IgD-negative memory B cell (primary cell): ENCODE measurements around the gene GPRC5A. TPM values are rescaled to one million over a fixed set of nuclear protein-coding genes. Genes with fewer than 3 reads are reported as not detected.

Experiments used
- H3K27ac Mint-ChIP-seq, 3 donors: one replicate each; pipeline ENCODE4 v1.8.0; 2020 to 2022; ENCODE audit warnings: mild to moderate bottlenecking in 3 of 3, mixed read lengths in 3 of 3, moderate library complexity in 1 of 3
- H3K27me3 Mint-ChIP-seq: one replicate; pipeline ENCODE4 v1.8.0; 2021; ENCODE audit warnings: mixed read lengths
- H3K36me3 Mint-ChIP-seq: one replicate; pipeline ENCODE4 v1.8.0; 2020; ENCODE audit warnings: mild to moderate bottlenecking, mixed read lengths
- H3K4me1 Mint-ChIP-seq, 3 donors: one replicate each; pipeline ENCODE4 v1.8.0; 2020 to 2022; ENCODE audit warnings: mixed read lengths in 3 of 3, mild to moderate bottlenecking in 1 of 3
- H3K4me3 Mint-ChIP-seq, 4 donors: one replicate each; pipeline ENCODE4 v1.8.0; 2020 to 2022; ENCODE audit warnings: mild to moderate bottlenecking in 4 of 4, mixed read lengths in 4 of 4, moderate library complexity in 3 of 4
- H3K9me3 Mint-ChIP-seq, 3 donors: one replicate each; pipeline ENCODE4 v1.8.0; 2020 to 2021; ENCODE audit warnings: mixed read lengths in 3 of 3, mild to moderate bottlenecking in 1 of 3
- polyA plus RNA-seq: library from polyadenylated mRNA; unstranded; fragments of 300-500 nt; fragmentation: Illumina TruSeq; gene quantifications from one replicate; pipeline ENCODE4 v1.2.3, GENCODE V29; 2021

The GPRC5A gene
- polyA plus RNA-seq, 1 donor from 2014 or later, result not detected

DNA sequence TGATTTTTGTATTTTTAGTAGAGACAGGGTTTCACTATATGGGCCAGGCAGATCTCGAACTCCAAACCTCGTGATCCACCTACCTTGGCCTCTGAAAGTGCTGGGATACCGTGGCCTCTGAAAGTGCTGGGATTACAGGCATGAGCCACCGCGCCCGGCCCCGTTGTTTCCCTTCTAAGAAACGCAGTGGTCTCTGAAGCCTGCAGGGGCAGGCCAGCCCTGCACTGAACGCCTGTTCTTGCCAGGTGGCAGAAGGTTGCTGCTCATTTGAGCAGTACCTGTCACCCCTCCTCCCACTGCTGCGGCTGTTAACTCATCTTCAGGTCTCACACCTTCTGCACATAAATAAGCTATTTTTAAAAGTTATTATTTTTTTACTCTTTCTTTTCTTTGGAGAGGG lies 24.3 kb downstream of the GPRC5A start:
- Mint-ChIP-seq H3K27ac (no peak overlapping the region), H3K27me3 (peaks cover 19% of the 10 kb centered on the region), H3K4me1 (peaks cover 0 to 6% (median 2%) of the 10 kb centered on the region in 3 donors), H3K9me3 (no peaks in the 10 kb centered on the region), H3K4me3 (no peak overlapping the region), H3K36me3 (no peaks in the 10 kb centered on the region)

DNA sequence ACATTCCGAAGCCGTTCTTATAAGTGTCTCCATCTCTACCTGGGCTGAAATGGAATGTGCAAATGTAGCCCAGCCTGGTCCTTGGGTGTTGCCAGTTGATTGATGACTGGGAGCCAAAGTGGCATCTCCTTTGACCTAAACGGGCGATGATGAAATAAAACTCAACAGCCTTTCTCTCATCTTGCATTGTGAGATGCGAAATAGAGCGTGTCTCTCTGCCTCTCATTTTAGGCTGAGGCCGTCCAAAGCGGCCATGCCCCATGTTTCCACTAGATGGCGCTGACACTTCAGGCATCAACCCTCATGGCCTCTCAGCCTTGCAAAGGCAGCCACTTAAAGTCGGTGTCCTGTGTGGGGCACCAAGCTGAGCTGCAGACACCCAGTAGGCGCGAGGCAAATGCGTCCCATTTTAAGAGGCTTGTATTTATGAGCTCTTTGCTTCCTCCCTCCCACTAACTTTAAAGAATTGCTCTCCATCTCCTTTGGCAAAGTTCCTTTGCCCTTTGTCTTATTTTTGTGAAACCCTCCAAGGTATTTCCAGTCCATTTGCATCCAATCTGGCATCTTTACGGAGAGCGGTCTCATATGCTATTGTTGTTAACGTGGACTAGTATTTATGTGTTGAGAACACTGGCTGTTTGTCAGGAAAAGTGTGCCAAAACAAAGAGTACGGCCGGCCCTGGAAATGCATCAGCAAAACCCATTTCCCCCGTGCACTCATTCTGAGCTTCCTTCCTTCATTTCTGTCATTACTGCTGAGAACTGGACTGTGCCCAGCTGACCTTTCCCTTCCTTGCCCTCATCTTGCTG lies 25.0 kb downstream of the GPRC5A start:
- Mint-ChIP-seq H3K4me1 (peaks cover 0 to 6% (median 2%) of the 10 kb centered on the region in 3 donors), H3K4me3 (peak overlapping the region in 1 of 4 donors; percentile 35), H3K27ac (no peak overlapping the region), H3K27me3 (peaks cover 19% of the 10 kb centered on the region), H3K9me3 (no peaks in the 10 kb centered on the region), H3K36me3 (no peaks in the 10 kb centered on the region)

DNA sequence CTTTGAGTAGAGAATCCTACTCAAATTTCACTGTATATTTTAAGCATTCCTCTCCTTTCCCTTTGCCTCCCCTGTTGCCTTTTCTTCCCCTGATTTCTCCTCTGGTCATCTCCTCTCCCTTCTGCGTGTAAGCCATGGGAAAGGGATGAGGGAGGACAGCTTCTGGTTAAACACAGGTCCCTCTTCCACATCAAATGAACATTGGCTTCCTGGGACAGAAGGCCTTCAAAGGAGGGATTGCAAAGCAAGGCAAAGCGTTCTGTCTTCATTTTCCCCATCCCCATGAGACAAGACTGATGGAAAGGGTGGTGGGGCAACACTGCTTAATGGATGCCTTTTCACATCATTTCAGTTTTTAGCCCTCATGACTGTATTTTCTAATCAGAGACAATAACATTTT lies 26.2 kb downstream of the GPRC5A start:
- H3K4me1 Mint-ChIP-seq, result peaks cover 0 to 6% (median 2%) of the 10 kb centered on the region in 3 donors
- H3K27ac Mint-ChIP-seq, result no peak overlapping the region
- no peaks in the 10 kb centered on the region for H3K9me3 Mint-ChIP-seq
- no peak overlapping the region for H3K4me3 Mint-ChIP-seq
- no peaks in the 10 kb centered on the region for H3K36me3 Mint-ChIP-seq
- H3K27me3 Mint-ChIP-seq, result peaks cover 21% of the 10 kb centered on the region

DNA sequence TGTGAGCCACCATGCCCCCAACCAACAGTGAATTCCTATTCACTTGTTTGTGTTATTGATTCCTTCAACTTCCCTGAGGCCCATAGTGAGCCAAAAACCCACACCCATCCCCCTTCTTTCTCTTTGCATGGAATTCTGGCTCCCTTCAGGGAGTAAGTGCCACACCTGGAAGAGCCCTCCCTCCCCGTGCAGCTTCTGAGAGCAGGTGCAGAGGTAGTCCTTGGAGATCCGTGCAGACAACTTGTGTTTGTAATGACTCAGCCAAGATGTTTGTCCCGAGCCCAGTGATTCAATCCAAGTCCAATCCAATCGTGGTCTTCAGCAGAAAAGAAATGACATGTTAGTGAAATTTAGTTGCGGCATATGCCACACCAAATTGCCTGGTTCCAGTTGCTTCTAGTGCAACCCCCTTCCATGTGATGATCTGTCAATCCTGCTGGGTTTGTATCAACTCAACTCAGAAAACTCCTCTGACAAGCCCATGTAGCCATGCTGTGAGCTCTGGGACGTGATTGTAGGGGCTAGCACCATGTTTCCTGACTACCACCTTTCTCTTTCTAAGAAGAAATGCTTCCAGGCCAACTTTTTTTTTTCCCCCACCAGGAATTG lies 27.5 kb downstream of the GPRC5A start:
- H3K4me1 Mint-ChIP-seq, result peaks cover 0 to 6% (median 2%) of the 10 kb centered on the region in 3 donors
- no peaks in the 10 kb centered on the region for H3K36me3 Mint-ChIP-seq
- no peaks in the 10 kb centered on the region for H3K9me3 Mint-ChIP-seq
- peaks cover 21% of the 10 kb centered on the region for H3K27me3 Mint-ChIP-seq
- H3K4me3 Mint-ChIP-seq, result no peak overlapping the region
- no peak overlapping the region for H3K27ac Mint-ChIP-seq

DNA sequence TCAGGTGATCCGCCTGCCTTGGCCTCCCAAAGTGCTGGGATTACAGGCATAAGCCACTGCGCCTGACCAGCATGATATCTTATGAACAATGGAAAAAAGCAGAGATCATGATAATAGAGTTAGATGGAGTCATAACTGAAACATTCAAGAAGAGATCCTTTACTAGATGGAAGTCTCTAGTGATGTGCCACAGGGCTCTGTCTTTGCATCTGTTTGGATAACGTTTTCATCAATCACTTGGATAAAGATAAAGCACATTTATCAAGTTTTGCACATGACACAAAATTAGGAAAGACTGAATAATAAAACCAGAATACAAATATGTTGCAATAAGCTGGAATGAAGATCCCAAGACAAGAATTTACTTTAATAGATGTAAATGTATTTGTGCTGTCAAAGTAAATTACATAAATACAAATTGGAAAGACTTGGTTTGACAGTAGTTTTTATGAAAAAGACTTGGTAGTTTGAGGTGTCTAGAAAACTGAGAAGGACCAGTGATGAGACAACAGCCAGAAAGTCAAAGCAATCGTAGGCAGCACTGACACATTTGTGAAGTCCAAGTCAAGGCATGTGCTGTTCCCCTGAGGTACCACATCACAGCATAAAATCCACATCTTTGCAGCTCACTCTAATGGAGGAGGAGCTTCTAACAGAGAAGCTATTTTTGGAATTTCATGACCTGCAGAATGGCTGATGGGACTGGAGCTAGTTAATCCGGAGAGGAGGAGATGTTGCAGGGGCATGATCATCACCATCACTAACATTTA lies 28.5 kb downstream of the GPRC5A start:
- peaks cover 18% of the 10 kb centered on the region for H3K27me3 Mint-ChIP-seq
- no peaks in the 10 kb centered on the region for H3K9me3 Mint-ChIP-seq
- H3K4me1 Mint-ChIP-seq, result peaks cover 0 to 6% (median 2%) of the 10 kb centered on the region in 3 donors
- no peaks in the 10 kb centered on the region for H3K36me3 Mint-ChIP-seq
- peak overlapping the region in 1 of 3 donors; percentile 94 for H3K27ac Mint-ChIP-seq
- no peak overlapping the region for H3K4me3 Mint-ChIP-seq

DNA sequence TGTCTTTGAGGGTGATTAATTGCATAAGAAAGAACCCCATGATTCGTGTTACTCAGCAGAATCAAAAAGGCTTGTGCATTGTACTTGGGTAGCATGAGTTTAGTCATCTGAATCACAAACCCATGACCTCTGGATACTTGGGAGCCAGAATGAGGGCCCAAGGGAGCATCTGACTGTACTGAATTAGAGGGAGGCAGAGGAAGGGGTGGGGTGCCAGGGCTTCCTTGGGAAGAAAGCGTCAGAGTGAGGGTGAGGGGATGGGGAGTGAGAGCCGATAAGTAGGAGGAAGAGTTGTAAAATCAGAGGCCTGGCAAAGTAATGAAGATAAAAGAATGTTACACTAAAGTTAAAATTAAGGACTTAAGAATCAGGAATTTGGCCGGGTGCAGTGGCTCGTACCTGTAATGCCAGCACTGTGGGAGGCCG lies 30.8 kb downstream of the GPRC5A start:
- H3K4me1 Mint-ChIP-seq, result no peaks in the 10 kb centered on the region
- no peak overlapping the region for H3K27ac Mint-ChIP-seq
- H3K36me3 Mint-ChIP-seq, result no peaks in the 10 kb centered on the region
- H3K9me3 Mint-ChIP-seq, result no peaks in the 10 kb centered on the region
- no peak overlapping the region for H3K4me3 Mint-ChIP-seq
- peaks cover 13% of the 10 kb centered on the region for H3K27me3 Mint-ChIP-seq

DNA sequence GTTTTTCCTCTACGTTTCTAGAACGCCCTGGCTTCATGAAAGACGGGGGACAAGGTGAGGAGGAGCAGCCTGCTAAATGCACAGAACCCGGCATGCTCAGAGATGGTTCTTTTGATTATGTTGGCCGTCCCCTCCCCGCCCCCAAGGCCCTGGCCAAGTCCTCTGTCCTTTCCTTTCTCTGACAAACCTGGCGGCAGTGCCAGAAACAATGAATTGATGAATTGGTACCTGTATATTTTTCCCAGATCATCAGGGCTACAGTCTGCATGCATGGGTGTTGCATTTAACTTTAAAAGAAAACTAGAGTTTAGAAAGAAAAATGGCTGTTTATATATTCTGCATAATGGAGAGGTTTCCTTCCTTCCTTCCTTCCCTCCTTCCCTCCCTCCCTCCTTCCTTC lies 31.6 kb downstream of the GPRC5A start:
- Mint-ChIP-seq H3K9me3 (no peaks in the 10 kb centered on the region), H3K36me3 (no peaks in the 10 kb centered on the region), H3K4me1 (no peaks in the 10 kb centered on the region), H3K27me3 (peaks cover 11% of the 10 kb centered on the region), H3K27ac (peak overlapping the region in 1 of 3 donors; percentile 53), H3K4me3 (no peak overlapping the region)

DNA sequence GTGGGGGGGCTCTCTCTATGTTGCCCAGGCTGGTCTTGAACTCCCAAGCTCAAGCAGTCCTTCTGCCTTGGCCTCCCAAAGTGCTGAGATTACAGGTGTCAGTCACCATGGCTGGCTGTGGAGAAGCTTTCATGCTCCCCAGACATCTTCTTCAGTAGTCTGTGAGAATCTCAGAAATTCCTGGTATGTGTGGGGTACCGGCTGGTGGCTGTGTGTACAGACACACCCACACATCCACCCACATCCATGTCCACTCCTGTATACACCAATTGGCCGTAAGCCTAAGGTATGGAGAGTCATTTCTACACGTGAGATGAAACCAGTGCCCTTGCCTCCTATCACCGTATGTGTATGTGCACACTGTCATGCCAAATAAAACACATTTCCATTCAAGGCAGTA lies 32.8 kb downstream of the GPRC5A start:
- peak overlapping the region in 1 of 4 donors; percentile 54 for H3K4me3 Mint-ChIP-seq
- peaks cover 8% of the 10 kb centered on the region for H3K27me3 Mint-ChIP-seq
- H3K4me1 Mint-ChIP-seq, result no peaks in the 10 kb centered on the region
- H3K9me3 Mint-ChIP-seq, result no peaks in the 10 kb centered on the region
- no peaks in the 10 kb centered on the region for H3K36me3 Mint-ChIP-seq
- H3K27ac Mint-ChIP-seq, result no peak overlapping the region

DNA sequence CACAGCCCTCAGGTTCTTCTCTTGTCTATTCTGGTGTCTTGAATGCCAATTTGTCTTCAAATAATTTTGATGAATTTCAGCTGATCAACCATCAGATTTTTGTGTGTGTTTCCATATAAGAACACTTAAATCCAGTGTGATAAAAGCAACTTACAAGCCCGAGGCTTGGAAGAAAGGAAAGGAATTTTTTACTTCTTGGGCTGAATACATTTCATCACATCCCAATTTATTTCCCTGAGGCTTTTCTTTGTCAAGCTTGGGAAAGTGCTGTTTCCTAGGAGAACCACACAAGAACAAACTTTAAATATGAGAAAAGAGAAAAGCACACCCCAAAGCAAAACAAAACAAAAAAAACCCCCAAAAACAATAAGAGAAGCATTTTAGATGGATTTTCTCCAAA lies 34.0 kb downstream of the GPRC5A start:
- no peaks in the 10 kb centered on the region for H3K4me1 Mint-ChIP-seq
- no peaks in the 10 kb centered on the region for H3K9me3 Mint-ChIP-seq
- no peak overlapping the region for H3K4me3 Mint-ChIP-seq
- H3K36me3 Mint-ChIP-seq, result no peaks in the 10 kb centered on the region
- H3K27me3 Mint-ChIP-seq, result peaks cover 13% of the 10 kb centered on the region
- no peak overlapping the region for H3K27ac Mint-ChIP-seq

DNA sequence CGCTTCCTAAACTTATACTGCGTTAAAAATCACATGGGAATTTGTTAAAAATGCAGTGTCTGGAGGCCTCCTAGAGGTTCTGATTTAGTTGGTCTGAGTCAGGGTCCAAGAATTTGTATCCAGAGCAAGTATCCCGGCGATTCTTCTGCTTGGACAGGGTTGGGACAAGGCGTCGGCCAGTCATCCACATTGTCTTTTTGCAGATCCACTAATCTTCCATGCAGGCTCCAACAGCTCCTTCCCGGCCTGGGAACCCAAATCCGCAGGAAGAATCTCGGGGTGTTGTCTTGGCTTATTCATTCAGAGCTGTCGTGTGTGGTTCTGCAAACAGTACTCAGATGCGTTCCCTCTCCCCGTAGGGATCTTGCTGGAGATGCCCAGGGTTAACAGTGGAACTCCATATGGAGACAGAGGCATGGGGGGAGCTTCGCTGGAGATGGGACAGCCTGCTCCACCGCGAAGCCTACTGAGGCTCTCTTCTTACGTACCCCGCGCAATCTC lies 35.3 kb downstream of the GPRC5A start:
- H3K36me3 Mint-ChIP-seq, result no peaks in the 10 kb centered on the region
- no peaks in the 10 kb centered on the region for H3K9me3 Mint-ChIP-seq
- peaks cover 13% of the 10 kb centered on the region for H3K27me3 Mint-ChIP-seq
- no peaks in the 10 kb centered on the region for H3K4me1 Mint-ChIP-seq
- H3K4me3 Mint-ChIP-seq, result no peak overlapping the region
- no peak overlapping the region for H3K27ac Mint-ChIP-seq

DNA sequence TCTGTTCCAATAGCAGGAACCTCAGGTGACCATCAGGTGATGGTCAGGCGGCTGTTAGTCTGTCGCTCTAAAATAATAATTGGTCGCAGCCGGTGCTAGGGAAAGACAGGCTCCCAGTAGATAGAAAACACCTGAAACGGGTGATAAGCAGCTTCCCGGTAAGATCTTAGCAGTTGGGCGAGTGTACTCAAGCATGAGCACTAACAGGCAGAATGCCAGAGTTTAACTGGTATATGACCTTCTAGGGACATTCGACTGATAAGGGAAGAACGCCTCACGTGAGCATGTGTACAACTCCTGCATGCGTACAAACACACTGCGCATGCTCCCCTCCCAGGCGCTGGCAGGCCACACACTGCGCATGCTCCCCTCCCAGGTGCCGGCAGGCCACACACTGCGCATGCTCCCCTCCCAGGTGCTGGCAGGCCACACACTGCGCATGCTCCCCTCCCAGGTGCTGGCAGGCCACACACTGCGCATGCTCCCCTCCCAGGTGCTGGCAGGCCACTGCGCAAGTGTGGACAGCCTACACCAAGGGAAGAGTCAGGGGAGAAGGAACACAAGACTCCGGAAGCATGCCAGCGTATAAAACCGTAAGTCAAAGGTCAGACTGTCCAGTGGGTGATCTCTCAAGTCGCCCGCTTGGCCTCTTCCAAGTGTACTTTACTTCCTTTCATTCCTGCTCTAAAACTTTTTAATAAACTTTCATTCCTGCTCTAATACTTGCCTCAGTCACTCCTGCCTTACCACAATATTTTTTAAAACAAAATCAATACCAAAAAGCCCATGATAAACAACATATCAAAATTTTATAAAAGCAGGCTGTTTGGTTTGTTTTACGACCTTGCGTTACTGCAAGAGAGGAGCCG lies 36.1 kb downstream of the GPRC5A start:
- H3K4me1 Mint-ChIP-seq, result no peaks in the 10 kb centered on the region
- peak overlapping the region; percentile 30 to 75 (median 46) for H3K4me3 Mint-ChIP-seq
- H3K9me3 Mint-ChIP-seq, result no peaks in the 10 kb centered on the region
- H3K27me3 Mint-ChIP-seq, result peaks cover 11% of the 10 kb centered on the region
- no peaks in the 10 kb centered on the region for H3K36me3 Mint-ChIP-seq
- H3K27ac Mint-ChIP-seq, result peak overlapping the region in 1 of 3 donors; percentile 73

DNA sequence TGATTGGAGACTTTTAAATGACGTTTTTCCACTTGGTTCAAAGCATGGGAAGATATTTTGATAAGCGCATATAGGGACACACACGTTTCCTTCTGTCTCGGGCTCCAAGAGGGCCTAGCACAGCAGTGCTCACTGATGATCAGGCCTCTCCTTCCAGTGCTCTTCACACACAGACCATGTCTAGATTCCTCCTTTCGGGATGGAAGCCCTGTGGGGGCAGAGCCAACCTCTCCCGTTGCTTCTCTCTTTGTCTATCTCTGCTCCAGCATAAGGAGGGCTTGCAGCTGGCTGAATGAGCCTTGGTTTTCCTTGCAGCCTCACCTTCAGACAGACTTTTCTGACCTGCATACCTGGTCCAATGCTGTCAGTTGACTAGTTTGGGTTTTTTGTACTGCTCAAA lies 38.3 kb downstream of the GPRC5A start:
- Mint-ChIP-seq H3K36me3 (no peaks in the 10 kb centered on the region), H3K27ac (peak overlapping the region in 1 of 3 donors; percentile 32), H3K9me3 (no peaks in the 10 kb centered on the region), H3K27me3 (peaks cover 11% of the 10 kb centered on the region), H3K4me3 (no peak overlapping the region), H3K4me1 (no peaks in the 10 kb centered on the region)

DNA sequence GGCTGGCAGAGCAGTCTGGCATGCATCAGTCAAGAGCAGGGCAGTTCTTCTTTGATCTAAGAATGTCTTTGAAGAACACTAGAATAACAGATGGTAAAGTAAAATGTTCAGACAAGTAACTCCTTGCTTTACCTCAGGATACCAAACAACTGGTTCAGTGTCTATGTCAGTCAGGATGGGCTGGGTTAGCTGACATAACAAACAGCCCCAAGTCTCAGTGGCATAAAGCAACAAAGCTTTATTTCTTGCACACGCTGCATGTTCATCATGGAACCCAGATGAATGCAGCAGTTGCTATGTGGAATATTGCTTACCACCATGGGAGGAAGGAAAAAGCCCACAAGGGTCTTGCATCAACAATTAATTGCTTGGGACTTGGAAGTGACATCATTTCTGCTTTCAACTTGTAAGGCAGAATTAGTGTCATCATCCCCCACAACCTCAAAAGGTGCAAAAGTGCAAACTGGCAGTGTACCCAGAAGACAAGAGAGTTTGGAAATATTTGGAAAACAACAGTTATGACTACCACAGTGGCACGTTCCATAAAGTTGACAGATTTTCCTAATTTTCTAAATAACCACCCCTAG lies 39.4 kb downstream of the GPRC5A start:
- Mint-ChIP-seq H3K4me1 (no peaks in the 10 kb centered on the region), H3K36me3 (no peaks in the 10 kb centered on the region), H3K9me3 (no peaks in the 10 kb centered on the region), H3K27me3 (peaks cover 11% of the 10 kb centered on the region), H3K27ac (no peak overlapping the region), H3K4me3 (no peak overlapping the region)

DNA sequence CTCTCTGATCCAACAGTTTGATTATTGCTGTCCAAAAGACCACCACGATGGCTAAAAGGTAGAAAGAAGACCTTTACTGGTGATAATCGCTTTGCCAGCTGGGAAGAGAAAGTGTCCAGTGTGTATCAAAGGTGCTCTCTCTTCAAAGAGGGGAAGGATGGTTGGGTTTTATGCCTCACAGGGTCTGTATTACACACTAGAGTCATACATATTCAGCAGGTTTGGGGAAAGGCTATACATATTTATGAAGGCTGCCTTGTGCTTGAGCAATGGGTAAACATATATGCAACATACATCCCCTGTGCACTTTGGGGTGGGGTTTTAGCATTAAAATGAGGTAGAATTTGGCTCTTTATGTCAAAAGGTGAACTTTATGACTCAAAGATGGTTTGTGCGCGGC lies 42.4 kb downstream of the GPRC5A start:
- no peak overlapping the region for H3K27ac Mint-ChIP-seq
- no peaks in the 10 kb centered on the region for H3K36me3 Mint-ChIP-seq
- peaks cover 4% of the 10 kb centered on the region for H3K27me3 Mint-ChIP-seq
- no peaks in the 10 kb centered on the region for H3K4me1 Mint-ChIP-seq
- H3K9me3 Mint-ChIP-seq, result no peaks in the 10 kb centered on the region
- H3K4me3 Mint-ChIP-seq, result no peak overlapping the region
